Type B pancreatic cell (in vitro differentiated cells): ENCODE measurements around the gene SPOCK2. TPM values are rescaled to one million over a fixed set of nuclear protein-coding genes. Genes with fewer than 3 reads are reported as not detected.
"Not testable (repeated sequence)": the region's sequence is repeated elsewhere in the genome, so short reads cannot be mapped to it uniquely, and the experiment has no call there.

Experiments used
- DNase-seq: peaks from one replicate; pipeline ENCODE4 v3.0.0; 2021; ENCODE audit warnings: mixed read lengths; ENCODE audit not compliant: unreplicated experiment; ENCODE audit errors: extremely low spot score
- H3K27ac Mint-ChIP-seq: 2 replicates; pipeline ENCODE4 v1.8.0; 2021; ENCODE audit warnings: mild to moderate bottlenecking, mixed read lengths
- H3K27me3 Mint-ChIP-seq: 2 replicates; pipeline ENCODE4 v1.8.0; 2021; ENCODE audit warnings: mixed read lengths
- H3K36me3 Mint-ChIP-seq: 2 replicates; pipeline ENCODE4 v1.8.0; 2021; ENCODE audit warnings: mixed read lengths
- H3K4me1 Mint-ChIP-seq: one replicate; pipeline ENCODE4 v1.8.0; 2021; ENCODE audit warnings: mixed read lengths; ENCODE audit not compliant: unreplicated experiment
- H3K4me3 Mint-ChIP-seq: 2 replicates; pipeline ENCODE4 v1.8.0; 2021; ENCODE audit warnings: mild to moderate bottlenecking, mixed read lengths
- H3K9me3 Mint-ChIP-seq: 2 replicates; pipeline ENCODE4 v1.8.0; 2021; ENCODE audit warnings: mixed read lengths
- CTCF ChIP-seq: fragments of 200-600 bp; sonication (generic); conservative IDR thresholded peaks from 2 replicates; pipeline ENCODE4 v1.5.0; 2021; ENCODE audit warnings: antibody characterized with exemption, mild to moderate bottlenecking
- long read RNA-seq: library from polyadenylated mRNA; unstranded; transcript quantifications from one replicate; pipeline ENCODE4 v2.0.0, GENCODE V29; 2020
- total RNA-seq: library from RNA; stranded (reverse); gene quantifications from 2 replicates; pipeline ENCODE4 v1.2.1, GENCODE V29; 2021; ENCODE audit warnings: low replicate concordance

Gene SPOCK2
- 13.8 TPM in 2 replicates for total RNA-seq
- long read RNA-seq, partial matches to known transcripts, result 0 of 29 reads
- long read RNA-seq, other reads (novel, unspliced or antisense), result 28 of 29 reads

GRCh38 chr10:72087969-72088888 lies at the start of gene SPOCK2:
Gene SPOCK2, minus strand, starts transcription at chr10:72088551. Its CDS starts 223 bp downstream, at chr10:72088328.
- DNase-seq, result no peak
- Mint-ChIP-seq H3K4me3 (peak within 1 kb of the TSS; percentile 95), H3K27ac (peak within 1 kb of the TSS; percentile 86), H3K36me3 (peaks cover 7% of the 10 kb centered on the region), H3K9me3 (no peaks in the 10 kb centered on the region), H3K4me1 (peaks cover 15% of the 10 kb centered on the region), H3K27me3 (peaks cover 66% of the 10 kb centered on the region)
- TF ChIP-seq CTCF, result no peak

GRCh38 chr10:72137583-72137982 lies 49.2 kb upstream of the SPOCK2 start:
- DNase-seq, result no peak
- Mint-ChIP-seq H3K27me3 (no peaks in the 10 kb centered on the region), H3K4me3 (no peak overlapping the region), H3K27ac (no peak overlapping the region), H3K4me1 (peaks cover 6% of the 10 kb centered on the region), H3K36me3 (peaks cover 20% of the 10 kb centered on the region), H3K9me3 (no peaks in the 10 kb centered on the region)
- no peak for TF ChIP-seq CTCF

GRCh38 chr10:72136225-72136624 lies 47.9 kb upstream of the SPOCK2 start:
- not testable (repeated sequence) for H3K4me3 Mint-ChIP-seq, H3K27ac Mint-ChIP-seq, H3K27me3 Mint-ChIP-seq

GRCh38 chr10:72134785-72135767 lies 46.7 kb upstream of the SPOCK2 start:
- no peak overlapping the region for H3K27ac Mint-ChIP-seq

More at GRCh38 chr10:72136225-72136624, 47.9 kb upstream of the SPOCK2 start:
- H3K9me3 Mint-ChIP-seq, H3K4me1 Mint-ChIP-seq, DNase-seq: not testable (repeated sequence)
- H3K36me3 Mint-ChIP-seq, result peaks cover 23% of the 10 kb centered on the region

GRCh38 chr10:72133517-72133916 lies 45.2 kb upstream of the SPOCK2 start:
- DNase-seq, result no peak
- TF ChIP-seq CTCF, result no peak
- Mint-ChIP-seq H3K27me3 (no peaks in the 10 kb centered on the region), H3K4me3 (no peak overlapping the region), H3K4me1 (peaks cover 6% of the 10 kb centered on the region), H3K36me3 (peaks cover 23% of the 10 kb centered on the region), H3K27ac (no peak overlapping the region), H3K9me3 (no peaks in the 10 kb centered on the region)

More at GRCh38 chr10:72134785-72135767, 46.7 kb upstream of the SPOCK2 start:
- Mint-ChIP-seq H3K4me3 (no peak overlapping the region), H3K36me3 (peaks cover 23% of the 10 kb centered on the region), H3K9me3 (no peaks in the 10 kb centered on the region), H3K27me3 (no peaks in the 10 kb centered on the region), H3K4me1 (peaks cover 6% of the 10 kb centered on the region)
- TF ChIP-seq CTCF, result no peak
- no peak for DNase-seq
